Loucy (cell line): ENCODE measurements around the gene FRA10AC1.

ENCODE experiments used
- H2AFZ ChIP-seq: fragments of 200-600 bp; sonication (generic); 2 replicates; pipeline ENCODE4 v1.6.0; 2016; ENCODE audit warnings: antibody characterized with exemption, mild to moderate bottlenecking, low read length, moderate library complexity
- H3F3A ChIP-seq: fragments of 200-600 bp; 2 replicates; pipeline ENCODE4 v1.6.0; 2016; ENCODE audit warnings: antibody characterized with exemption, low read depth, mild to moderate bottlenecking
- H3K27me3 ChIP-seq: fragments of 200-600 bp; sonication (generic); 2 replicates; pipeline ENCODE4 v1.6.1; 2014; ENCODE audit warnings: low read length, mild to moderate bottlenecking; ENCODE audit not compliant: insufficient read depth, poor library complexity, severe bottlenecking
- H3K36me3 ChIP-seq: fragments of 200-600 bp; sonication (generic); 2 replicates; pipeline ENCODE4 v1.6.1; 2016; ENCODE audit warnings: low read length; ENCODE audit not compliant: insufficient read depth
- H3K4me1 ChIP-seq: fragments of 200-600 bp; sonication (generic); 2 replicates; pipeline ENCODE4 v1.5.1; 2014; ENCODE audit warnings: low read length, mild to moderate bottlenecking; ENCODE audit not compliant: insufficient read depth, poor library complexity, severe bottlenecking
- H3K4me2 ChIP-seq: fragments of 200-600 bp; sonication (generic); 2 replicates; pipeline ENCODE4 v1.6.0; 2014; ENCODE audit warnings: antibody characterized with exemption, low read length, low read depth, mild to moderate bottlenecking; ENCODE audit not compliant: poor library complexity, severe bottlenecking
- H3K4me3 ChIP-seq: fragments of 200-600 bp; sonication (generic); 2 replicates; pipeline ENCODE4 v1.5.1; 2014; ENCODE audit warnings: low read length, mild to moderate bottlenecking, mixed read lengths; ENCODE audit not compliant: poor library complexity, severe bottlenecking
- H3K79me2 ChIP-seq: fragments of 200-600 bp; sonication (generic); 2 replicates; pipeline ENCODE4 v1.6.1; 2014; ENCODE audit warnings: low read length; ENCODE audit not compliant: insufficient read depth
- H3K9ac ChIP-seq: fragments of 200-600 bp; sonication (generic); 2 replicates; pipeline ENCODE4 v1.6.0; 2014; ENCODE audit warnings: mild to moderate bottlenecking, low read depth, low read length, moderate library complexity; ENCODE audit not compliant: poor library complexity, severe bottlenecking
- H3K9me2 ChIP-seq: fragments of 200-600 bp; sonication (generic); replicated peaks from 2 replicates; pipeline ENCODE4 v1.6.1; 2016; ENCODE audit warnings: low read depth, low read length, mixed read lengths
- H3K9me3 ChIP-seq: fragments of 200-600 bp; sonication (generic); 2 replicates; pipeline ENCODE4 v1.6.1; 2014; ENCODE audit warnings: mild to moderate bottlenecking, antibody characterized with exemption, low read length, low read depth; ENCODE audit not compliant: insufficient read depth
- H4K20me1 ChIP-seq: fragments of 200-600 bp; sonication (generic); 2 replicates; pipeline ENCODE4 v1.6.0; 2014; ENCODE audit warnings: antibody characterized with exemption, low read length, mild to moderate bottlenecking; ENCODE audit not compliant: insufficient read depth, poor library complexity, severe bottlenecking
- EZH2phosphoT487 ChIP-seq: fragments of 200-600 bp; IDR thresholded peaks from 2 replicates; pipeline ENCODE4 v1.6.1; 2018; ENCODE audit warnings: antibody characterized with exemption, mild to moderate bottlenecking, moderate library complexity, borderline replicate concordance
- TF ChIP-seq, protein P1 (sequence below): fragments of 200-600 bp; sonication (generic); conservative IDR thresholded peaks from 2 replicates; pipeline ENCODE4 v1.5.1; 2014; ENCODE audit warnings: mild to moderate bottlenecking, antibody characterized with exemption, low read length

The FRA10AC1 gene

GRCh38 chr10:93695740-93696139 is 6.7 kb downstream of the FRA10AC1 start:
- Histone ChIP-seq H3K36me3 (peaks cover 31% of the 10 kb centered on the region), H3K27me3 (no peaks in the 10 kb centered on the region)

DNA sequence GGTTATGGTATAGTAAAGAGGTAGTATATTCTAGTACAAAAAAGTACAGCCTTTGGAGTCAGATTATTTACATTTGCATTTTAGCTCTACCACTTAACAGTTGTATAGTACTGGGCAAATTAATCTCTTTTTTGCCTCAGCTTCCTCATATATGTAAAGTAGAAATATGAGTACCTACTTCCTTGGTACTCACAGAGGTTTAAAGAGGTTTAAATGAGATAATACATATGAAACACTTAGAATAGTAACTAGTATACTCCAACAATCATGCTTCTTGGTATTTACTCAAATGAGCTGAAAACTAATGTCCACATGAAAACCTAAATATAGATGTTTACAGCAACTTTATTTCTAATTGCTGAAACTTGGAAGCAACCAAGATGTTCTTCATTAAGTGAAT is 14.7 kb downstream of the FRA10AC1 start:
- H3K4me2 ChIP-seq, result no peak overlapping the region
- no peaks in the 10 kb centered on the region for H3F3A ChIP-seq
- H4K20me1 ChIP-seq, result peaks cover 2% of the 10 kb centered on the region
- no peak overlapping the region for H3K4me3 ChIP-seq
- no peaks in the 10 kb centered on the region for H3K9me2 ChIP-seq
- no peak overlapping the region for H3K9ac ChIP-seq
- H3K4me1 ChIP-seq, result no peaks in the 10 kb centered on the region
- H3K36me3 ChIP-seq, result peaks cover 12% of the 10 kb centered on the region
- no peak for TF ChIP-seq EZH2phosphoT487
- TF ChIP-seq, protein P1, sequence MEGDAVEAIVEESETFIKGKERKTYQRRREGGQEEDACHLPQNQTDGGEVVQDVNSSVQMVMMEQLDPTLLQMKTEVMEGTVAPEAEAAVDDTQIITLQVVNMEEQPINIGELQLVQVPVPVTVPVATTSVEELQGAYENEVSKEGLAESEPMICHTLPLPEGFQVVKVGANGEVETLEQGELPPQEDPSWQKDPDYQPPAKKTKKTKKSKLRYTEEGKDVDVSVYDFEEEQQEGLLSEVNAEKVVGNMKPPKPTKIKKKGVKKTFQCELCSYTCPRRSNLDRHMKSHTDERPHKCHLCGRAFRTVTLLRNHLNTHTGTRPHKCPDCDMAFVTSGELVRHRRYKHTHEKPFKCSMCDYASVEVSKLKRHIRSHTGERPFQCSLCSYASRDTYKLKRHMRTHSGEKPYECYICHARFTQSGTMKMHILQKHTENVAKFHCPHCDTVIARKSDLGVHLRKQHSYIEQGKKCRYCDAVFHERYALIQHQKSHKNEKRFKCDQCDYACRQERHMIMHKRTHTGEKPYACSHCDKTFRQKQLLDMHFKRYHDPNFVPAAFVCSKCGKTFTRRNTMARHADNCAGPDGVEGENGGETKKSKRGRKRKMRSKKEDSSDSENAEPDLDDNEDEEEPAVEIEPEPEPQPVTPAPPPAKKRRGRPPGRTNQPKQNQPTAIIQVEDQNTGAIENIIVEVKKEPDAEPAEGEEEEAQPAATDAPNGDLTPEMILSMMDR, result no peak
- no peaks in the 10 kb centered on the region for H3K27me3 ChIP-seq
- H3K79me2 ChIP-seq, result no peaks in the 10 kb centered on the region
- H2AFZ ChIP-seq, result no peak overlapping the region
- no peaks in the 10 kb centered on the region for H3K9me3 ChIP-seq

More at GRCh38 chr10:93695740-93696139, 6.7 kb downstream of the FRA10AC1 start:
- Histone ChIP-seq H3K4me1 (peaks cover 18% of the 10 kb centered on the region), H3K4me2 (peak overlapping the region; percentile 27), H3K9ac (no peak overlapping the region), H3K9me2 (no peaks in the 10 kb centered on the region), H3K9me3 (no peaks in the 10 kb centered on the region), H3F3A (peaks cover 2% of the 10 kb centered on the region; the same call in 1 of the 2 replicates), H4K20me1 (peaks cover 10% of the 10 kb centered on the region), H3K4me3 (peak overlapping the region; percentile 10), H2AFZ (no peak overlapping the region), H3K79me2 (peaks cover 15% of the 10 kb centered on the region; the same call in 1 of the 2 replicates)
- no peak for TF ChIP-seq EZH2phosphoT487
- TF ChIP-seq, protein P1, result no peak

- H3K4me2 ChIP-seq, result no peak overlapping the region
- no peaks in the 10 kb centered on the region for H3K4me1 ChIP-seq
- no peak overlapping the region for H3K9ac ChIP-seq
- H3K79me2 ChIP-seq, result no peaks in the 10 kb centered on the region
- H3K9me2 ChIP-seq, result no peaks in the 10 kb centered on the region
- TF ChIP-seq EZH2phosphoT487, result no peak
- TF ChIP-seq, protein P1, result peak; percentile 62
- H3K27me3 ChIP-seq, result no peaks in the 10 kb centered on the region
- peaks cover 35% of the 10 kb centered on the region; the same call in 1 of the 2 replicates for H3K36me3 ChIP-seq
- no peaks in the 10 kb centered on the region for H3F3A ChIP-seq
- no peaks in the 10 kb centered on the region for H3K9me3 ChIP-seq
- H3K4me3 ChIP-seq, result no peak overlapping the region
- no peaks in the 10 kb centered on the region for H4K20me1 ChIP-seq
- H2AFZ ChIP-seq, result no peak overlapping the region
Measured at GRCh38 chr10:93680412-93681047, 21.9 kb downstream of the FRA10AC1 start.
